GM19238 (cell line): ENCODE data around the gene RNFT2.
"Not testable (repeated sequence)": the region's sequence is repeated elsewhere in the genome, so short reads cannot be mapped to it uniquely, and the experiment has no call there.

Experiments used
- DNase-seq: peaks from one replicate; pipeline ENCODE4 v3.0.0; 2011; ENCODE audit warnings: low spot score; ENCODE audit not compliant: insufficient read length

The RNFT2 gene

DNA sequence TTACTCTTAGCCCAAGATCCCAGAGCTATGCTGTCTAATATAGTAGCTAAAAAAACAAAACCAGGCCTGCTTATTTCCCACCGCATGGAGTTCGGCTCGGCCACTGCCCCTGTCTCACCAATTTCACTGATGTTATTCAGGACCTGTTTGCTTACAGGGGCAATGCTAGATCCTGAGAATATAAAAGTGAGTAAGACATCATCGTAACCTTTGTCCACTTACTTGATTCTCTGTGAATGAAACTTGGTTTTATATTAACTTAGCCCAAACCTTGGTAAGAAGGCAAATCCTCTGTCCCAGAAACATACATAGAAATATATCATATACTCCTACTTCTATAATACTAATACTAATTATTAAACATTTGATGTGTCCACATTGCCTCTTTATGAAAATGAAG, 56.6 kb downstream of the RNFT2 start:
- no peak for DNase-seq

DNA sequence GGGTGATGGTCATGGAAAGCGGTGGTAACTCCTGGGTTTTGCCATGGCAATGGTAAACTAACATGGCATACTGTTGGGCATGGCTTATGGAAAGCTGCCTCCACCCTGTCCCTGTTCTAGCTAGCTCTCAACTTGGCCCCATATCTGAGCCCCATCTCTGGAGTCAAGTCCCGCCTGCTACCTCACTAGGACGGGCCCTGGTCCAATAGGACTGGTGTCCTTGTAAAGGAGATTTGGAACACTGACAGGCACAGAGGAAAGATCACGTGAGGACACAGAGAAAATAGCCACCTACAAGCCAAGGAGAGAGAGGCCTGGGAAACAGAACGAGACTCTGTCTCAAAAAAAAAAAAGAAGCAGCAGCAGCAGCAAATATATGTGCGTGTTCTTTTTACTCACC, 59.8 kb downstream of the RNFT2 start:
- DNase-seq: no peak

DNA sequence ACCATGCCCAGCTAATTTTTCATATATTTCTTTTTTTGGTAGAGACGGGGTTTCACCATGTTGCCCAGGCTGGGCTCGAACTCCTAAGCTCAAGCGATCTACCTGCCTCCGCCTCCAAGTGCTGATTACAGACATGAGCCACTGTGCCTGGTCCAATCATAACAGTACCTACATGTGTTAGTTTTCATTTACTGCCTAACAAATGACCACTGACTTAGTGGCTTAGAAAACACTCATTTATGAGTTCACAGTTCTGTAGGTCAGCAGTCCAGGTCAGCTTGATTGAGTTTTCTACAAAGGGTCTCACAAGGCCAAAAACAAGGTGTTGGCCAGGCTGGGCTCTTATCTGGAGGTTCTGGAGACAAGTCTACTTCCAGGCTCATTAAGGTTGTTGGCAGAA, 60.6 kb downstream of the RNFT2 start:
- DNase-seq: no peak

DNA sequence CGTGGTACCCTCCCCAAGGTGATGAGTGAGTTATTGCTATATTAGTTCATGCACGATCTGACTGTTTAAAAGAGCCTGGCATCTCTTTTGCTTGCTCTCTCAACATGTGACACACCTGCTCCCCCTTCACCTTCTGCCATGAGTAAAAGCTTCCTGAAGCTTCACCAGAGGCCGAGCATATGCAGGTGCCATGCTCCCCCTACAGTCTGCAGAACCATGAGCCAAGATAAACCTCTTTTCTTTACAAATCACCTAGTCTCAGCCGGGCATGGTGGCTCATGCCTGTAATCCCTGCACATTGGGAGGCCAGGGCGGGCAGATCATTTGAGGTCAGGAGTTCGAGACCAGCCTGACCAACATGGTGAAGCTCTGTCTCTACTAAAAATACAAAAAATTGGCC, 61.8 kb downstream of the RNFT2 start:
- DNase-seq: no peak

DNA sequence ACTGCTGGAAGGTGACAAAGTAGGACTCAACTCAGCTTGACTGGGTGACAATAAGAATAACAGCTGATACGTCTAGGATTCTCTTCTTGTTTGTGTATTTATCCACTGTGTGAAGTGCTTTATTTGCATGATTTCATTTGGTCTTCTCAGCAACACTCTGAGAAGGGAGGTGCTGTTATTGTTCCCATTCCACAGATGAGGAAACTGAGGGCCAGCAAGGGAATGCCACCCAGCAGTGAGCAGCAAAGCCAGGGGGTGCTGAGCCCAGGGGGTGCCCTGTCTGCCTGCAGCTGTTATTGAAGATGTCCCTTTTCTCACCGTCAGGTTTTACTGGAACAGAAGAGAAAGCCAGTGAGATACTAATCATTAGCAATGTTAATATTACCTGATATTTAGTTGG, 62.8 kb downstream of the RNFT2 start:
- no peak for DNase-seq

DNA sequence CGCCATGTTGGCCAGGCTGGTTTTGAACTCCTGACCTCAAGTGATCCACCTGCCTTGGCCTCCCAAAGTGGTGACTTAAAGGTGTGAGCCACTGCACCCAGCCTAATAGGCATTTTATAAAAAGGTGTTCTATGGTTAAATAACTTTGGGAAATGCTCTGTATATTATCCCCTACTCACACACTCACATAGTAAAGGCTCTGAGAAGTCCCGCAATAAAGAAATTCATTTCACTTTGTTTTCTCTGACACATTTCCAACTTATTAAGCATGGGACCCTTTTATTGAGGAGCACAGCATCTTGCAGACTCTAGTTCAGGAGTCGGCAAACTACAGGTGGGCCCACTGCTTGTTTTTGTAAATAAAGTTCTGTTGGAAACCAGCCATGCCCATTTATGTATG, 63.9 kb downstream of the RNFT2 start:
- DNase-seq: no peak

DNA sequence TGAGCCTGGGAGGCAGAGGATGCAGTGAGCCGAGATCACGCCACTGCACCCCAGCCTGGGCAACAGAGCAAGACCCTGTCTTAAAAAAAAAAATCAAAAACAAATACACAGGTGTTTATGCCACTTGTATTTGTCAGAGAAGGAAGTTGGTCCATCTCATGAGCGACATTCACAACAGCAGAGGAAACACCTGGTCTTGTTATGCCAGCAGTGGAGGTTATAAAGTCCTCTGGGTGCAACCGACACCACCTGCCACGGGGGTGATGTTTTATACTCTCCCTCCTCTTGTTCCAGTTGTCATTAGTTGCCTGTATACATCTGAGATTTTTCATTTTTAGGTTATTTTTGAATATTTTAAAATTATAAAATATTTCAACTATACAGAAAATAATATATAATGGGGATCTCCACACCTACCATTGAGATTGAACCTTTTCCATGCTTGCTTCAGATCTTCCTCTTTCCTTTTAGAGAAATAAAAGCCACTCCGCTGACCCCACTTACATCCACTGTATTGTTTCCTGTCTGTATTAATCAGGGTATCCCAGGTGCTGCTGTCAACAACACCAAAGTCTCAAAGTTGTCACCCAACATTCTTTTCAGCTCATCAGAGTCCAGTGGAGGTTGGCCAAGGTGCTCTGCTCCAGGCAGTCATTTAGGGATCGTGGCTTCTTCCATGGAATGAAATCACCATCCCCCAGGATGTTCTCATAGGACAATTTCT, 65.1 kb downstream of the RNFT2 start:
- DNase-seq: no peak

DNA sequence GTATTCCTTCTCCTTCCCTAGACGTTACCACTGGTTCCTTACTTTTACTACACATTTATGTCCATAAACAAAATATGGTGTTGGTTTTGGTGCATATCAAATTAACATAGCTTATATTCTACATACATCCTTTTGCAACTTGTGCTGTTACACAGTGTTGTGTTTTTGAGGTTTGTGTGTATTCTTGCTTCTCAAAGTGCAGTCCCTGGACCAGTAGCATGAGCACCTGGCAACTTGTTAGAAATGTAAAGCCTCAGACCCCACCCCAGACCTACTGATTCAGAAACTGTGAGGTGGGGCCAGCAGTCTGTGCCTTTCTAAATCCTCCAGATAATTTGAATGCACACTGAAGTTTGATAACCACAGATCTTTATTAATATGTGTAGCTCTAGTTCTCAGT, 65.9 kb downstream of the RNFT2 start:
- DNase-seq: no peak

DNA sequence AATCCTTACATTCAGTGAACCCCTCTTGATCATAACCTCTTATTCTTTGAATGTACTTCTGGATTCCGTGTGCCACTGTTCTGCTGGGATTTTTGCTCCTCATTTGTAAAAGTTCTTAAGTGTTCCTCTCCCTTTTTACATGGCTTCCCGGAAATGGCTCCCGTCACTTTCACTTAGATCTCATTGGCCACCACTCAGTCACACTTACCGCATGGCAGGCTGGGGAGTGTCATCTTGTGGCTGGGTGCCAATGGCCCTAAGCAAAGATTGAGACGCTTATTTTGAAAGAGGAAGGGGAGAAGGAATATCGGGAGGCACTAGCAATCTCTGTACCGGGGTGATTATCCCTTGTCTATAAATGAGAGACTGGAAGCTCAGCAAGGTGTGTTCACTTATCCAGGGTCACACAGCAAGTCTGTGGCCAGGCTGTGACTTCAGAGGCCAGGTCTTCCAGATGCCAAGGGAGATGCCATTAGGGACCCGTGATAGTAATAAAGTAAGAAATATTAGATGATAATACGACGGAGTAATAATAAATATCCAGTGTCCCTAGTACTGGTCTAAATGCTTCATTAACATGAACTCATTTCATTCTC, 68.8 kb downstream of the RNFT2 start:
- no peak for DNase-seq

DNA sequence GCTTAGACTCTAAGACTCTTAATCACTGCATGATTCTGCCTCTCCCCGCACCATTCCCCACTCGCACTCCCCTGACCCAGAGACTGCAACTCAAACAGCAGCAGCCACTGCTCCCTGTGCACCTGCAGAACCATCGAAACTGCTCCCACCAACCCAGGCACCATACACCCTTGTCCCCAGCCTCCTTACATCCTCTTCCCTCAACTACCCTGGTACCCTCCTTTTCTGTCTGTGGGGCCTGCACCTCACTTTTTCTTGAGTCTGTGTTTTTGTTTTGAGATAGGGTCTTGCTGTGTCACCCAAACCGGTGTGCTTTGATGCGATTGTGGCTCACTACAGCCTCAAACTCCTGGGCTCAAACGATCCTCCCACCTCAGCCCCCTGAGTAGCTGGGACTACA, 69.4 kb downstream of the RNFT2 start:
- DNase-seq: no peak

DNA sequence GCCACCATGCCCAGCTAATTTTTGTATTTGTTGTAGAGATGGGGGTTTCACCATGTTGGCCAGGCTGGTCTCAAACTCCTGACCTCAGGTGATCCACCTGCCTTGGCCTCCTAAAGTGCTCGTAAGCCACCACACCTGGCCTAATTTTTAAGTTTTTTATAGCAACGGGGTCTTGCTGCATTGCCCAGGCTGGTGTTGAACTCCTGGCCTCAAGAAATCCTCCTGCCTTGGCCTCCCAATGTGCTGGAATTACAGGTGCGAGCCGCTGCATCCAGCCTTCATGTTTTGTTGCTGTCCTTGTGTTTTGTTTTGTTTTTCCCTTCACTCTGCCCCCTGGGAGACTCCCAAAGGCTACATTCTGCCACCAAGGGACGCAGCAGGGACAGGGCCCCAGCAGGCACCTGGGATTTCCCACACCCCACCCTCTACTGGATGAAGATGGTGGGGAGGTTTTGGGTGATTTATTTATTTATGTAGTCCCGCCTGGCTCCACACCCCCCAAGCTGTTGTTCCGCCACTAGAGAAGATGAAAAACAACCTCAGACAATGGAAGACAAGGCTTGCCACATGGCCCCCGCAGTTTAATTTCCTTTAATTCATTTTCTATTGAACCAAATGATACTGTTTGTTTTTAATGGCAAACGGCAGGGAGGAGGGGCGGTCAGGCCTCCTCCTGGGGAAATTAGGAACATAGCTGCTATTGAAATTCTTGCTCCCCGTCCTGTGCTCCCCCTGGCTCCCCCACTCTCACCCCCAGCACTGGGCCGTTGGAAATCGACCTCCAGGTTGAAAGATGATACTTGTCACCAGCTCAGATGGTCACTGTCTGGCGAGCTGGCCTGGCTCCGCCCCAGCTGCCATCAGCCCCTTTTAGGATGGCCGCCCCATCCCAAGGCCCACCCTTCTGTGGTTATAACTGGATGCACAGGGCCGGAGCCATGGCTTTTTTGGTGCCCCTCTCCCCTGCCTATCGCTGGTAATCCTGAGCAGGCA, 70.3 kb downstream of the RNFT2 start:
- DNase-seq: no peak

DNA sequence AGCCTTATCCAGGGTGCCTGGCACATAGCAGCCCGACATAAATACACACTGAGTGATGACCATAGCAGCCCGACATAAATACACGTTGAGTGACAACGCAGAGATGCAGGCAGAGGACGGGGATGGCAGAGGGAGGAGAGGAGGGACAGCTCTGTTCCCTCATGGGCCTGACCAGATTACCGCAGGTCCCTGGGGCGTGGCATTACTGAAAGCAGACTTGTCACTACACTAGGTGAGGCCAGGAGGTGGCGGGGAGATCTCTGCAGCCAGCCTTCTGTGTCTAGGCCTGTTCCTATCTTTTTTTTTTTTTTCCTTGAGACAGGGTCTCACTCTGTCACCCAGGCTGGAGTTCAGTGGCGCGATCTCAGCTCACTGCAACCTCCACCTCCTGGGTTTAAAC, 74.1 kb downstream of the RNFT2 start:
- no peak for DNase-seq

DNA sequence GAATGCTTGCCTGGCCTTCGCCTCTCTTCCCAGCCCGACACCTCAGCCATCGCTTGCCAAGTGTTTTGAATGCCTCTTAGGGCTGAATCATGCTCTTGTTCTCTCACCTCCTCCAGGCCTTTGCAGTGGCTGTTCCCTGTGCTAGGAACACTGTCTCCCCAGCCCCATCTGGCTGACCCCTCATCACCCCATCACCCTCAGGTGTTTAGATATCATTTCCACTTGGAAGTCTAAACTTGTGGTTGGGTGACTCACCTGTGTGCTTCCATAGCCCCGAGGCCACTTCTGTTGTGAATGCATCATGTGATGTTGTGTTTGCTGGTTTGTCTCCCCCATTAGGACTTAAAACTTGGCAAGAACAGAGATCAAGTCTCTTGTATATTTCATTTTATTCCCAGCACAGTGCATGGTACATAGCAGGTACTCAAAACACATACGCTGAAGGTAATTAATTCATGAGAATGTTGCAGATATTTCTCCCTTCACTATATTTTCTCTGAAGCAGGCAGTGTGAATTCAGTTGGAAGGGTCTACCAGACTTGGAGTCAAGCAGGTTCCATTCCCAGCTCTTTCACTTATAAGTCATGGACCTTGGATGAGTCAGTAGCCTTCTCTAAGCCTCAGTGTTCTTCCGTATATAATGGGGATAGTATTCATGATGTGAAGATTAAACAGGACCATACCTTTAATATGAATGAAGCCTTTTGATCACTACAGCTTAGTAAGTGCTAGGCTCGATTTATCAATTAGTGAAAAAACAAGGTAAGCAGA, 75.3 kb downstream of the RNFT2 start:
- DNase-seq: no peak

DNA sequence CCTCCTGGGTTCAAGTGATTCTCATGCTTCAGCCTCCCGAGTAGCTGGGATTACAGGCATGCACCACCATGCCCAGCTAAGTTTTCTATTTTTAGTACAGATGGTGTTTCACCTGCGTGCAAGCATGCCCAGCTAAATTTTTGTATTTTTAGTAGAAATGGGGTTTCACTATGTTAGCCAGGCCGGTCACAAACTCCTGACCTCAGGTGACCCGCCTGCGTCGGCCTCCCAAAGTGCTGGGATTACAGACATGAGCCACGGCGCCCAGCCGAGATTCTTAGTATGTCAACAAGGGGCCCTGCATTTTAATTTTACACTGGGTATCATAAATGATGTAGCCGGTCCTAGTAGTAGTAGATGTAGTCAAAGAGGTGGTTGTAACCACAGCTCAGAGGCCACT, 76.7 kb downstream of the RNFT2 start:
- DNase-seq: not testable (repeated sequence)

DNA sequence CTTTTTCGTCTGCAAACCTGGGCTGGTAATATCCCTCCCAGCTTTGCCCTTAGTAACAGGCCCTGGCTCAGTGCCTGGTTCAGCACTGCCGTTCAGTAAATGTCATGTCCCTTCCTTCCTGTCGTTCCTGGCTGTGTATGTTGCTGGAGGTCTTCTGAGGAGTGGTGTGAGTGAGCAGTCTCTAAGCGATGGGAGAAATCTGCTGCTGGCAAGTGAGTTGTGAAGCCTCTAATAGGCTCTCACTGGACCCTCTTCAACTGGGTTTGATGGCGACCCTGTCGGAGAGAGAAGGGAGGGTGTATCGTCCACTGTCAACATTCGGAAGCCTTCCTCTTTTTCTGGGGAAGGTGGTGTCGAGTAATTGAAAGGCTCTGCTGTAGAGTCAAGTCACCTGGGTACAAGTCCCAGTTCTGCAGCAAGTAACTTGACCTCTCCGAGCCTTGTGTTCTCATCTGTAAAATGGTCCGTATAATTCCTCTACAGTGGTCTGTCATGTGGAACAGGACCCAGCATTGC, 80.3 kb downstream of the RNFT2 start:
- no peak for DNase-seq

DNA sequence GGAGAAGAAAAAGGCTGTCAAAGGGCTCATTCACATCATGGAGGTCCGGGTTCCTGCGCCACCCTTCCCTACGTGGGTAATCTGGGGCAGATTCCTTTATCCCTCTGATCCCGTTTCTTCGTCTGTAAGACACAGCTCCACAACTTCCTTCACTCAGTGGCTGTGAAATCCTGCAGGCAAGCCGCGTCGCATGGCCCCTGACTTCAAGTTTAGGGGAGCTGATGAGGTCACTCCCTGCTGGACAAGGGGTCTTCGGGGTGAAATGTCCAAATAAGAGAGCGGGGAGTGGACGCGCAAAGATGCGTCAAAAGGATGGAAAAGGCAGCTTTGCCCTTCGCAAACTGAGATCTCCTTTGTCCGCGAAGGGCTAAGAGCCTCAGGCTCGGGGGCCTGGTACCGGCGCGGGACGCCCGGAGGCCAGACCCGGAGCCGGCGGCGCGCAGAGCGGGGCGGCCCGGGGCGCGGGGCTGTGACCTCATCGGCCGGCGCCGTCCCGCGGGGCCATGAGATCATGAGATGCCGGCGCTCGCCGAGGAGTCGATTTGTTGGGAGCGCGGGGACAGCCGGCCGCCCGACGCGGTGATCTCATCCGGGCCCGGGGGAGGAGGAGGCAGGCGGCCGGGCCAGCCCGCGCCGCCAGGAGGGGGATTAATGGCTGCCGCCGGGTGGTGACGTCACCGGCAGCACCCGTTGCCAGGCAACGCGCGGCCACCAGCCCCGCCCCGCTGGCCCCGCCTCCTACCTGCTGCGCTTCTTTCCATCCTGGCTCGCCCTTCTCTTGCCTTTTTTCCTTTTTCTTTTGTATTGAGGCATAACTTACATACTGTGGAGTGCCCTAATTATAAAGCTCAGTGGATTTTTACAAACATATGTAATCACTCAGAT, 81.1 kb downstream of the RNFT2 start:
- peak; percentile 88 for DNase-seq

DNA sequence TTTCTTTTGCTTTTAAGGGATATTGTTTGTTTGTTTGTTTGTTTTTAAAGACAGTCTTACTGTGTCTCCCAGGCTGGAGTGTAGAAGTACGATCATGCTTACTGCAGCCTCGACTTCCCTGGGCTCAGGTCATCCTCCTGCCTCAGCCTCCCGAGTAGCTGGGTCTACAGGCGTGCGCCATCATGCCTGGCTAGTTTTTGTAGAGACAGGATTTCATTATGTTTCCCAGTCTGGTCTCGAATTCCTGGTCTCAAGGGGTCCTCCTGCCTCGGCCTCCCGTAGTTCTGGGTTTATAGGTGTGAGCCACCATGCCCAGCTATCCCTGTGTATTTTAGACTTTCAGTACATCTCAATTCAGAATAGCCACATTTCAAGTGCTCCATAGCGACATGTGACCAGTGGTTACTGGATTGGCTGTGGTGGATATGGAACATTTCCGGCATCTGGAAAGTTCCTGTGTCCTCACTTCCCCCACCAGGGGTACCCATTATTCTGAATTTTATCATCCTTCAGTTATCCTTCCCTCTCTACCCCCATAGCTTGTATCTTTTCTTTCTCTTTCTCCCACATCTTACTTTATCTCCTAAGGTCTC, 82.0 kb downstream of the RNFT2 start:
- no peak for DNase-seq

DNA sequence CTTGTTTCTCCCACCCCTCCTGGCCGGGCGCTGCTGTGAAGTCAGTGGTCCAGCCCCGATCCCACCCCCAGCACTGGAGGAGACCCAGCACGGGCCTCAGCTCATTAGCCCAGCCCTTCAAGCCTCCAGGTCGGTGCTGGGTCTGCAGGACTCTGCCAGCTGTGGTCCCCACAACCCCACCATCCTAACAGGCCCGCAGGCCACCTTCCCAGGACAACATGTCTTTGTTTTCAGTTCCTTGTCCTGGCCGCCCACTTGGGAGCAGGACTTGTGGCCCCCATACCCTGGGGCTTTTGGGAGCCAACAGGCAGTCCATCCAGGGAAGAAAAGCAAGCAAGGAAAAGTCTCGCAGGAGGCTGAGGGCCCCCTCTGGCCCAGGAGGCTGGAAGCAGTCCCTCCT, 83.2 kb downstream of the RNFT2 start:
- DNase-seq: no peak

DNA sequence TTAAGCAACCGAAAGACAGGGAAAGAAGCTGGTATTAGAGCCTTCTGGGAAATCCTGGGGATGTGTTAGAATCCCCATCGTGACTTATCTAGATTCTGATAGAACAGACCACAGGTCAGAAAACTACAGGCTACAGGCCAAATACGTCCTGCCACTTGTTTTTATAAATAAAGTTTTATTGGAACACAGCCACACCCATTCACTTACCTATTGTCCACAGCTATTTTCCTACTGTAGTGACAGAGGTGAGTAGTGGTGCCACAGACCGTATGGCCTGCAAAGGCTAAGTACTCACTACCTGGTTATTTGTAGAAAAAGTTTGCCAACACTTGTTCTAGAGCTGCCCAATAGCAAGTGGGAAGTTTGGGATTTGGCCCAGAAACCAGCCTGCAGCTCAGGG, 89.3 kb downstream of the RNFT2 start:
- DNase-seq: no peak

DNA sequence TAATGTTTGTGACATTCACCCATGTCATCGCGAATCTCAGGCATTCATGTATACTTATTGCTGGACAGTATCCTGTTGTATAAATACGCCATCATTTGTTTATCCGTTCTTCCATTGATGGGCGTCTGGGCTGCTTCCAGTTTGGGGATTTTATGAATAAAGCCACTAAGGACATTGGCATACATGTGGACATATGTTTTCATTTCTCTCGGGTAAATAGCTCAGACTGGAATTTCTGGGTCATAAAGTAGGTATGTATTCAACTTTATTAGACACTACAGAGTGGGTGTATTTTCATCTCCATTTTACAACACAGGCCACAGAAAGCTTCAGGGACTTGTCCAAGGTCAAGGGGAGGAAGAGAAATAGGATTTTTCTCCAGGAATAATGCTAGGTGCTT, 94.2 kb downstream of the RNFT2 start:
- DNase-seq: no peak
